ENCODE data around the gene LMF1.
"Not testable (repeated sequence)": the region's sequence is repeated elsewhere in the genome, so short reads cannot be mapped to it uniquely, and the experiment has no call there.

Gene LMF1

GRCh38 chr16:831571-832413 is 139.0 kb downstream of the LMF1 start:
- no peak for DNase-seq (ENCODE audit: low read depth in 2 of 2)

DNA sequence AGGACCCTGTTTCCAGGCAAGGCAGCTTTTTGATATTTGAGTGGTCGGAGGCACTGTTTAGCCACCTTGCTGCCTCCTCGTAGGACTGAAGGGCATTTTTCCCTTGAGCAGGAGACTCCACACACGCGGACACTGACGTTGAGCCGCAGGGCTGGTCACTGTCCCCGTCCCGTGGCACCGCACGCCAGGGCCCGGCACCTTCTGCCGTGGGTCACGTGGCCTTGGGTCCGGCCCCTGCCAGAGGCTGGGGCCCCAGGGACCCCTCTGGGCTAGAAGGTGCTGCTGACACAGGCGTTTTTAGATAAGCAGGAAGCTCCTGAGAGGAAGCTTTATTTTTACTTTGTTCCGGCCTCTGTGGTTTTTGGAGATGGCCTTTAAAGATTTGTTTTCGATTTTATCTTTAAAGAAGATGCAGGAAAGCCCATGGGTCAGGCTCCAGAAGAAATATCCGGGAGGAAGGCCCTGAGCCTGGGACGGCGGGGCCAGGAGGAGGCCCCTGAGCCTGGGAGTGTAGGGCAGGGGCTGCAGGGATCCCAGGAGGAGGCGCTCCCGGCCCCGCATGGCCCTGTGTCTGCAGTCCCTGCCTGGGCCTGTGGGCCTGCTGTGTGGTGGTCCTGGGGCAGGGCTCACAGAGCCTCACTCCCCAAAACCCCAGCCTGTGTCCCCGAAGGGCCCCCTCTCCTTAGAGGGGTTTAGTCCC is 139.8 kb downstream of the LMF1 start:
- DNase-seq (ENCODE audit: low read depth in 2 of 2) = no peak

- DNase-seq (ENCODE audit: low read depth in 2 of 2) = no peak
These were observed 140.5 kb downstream of the LMF1 start for GRCh38 chr16:830107-830870.

DNA sequence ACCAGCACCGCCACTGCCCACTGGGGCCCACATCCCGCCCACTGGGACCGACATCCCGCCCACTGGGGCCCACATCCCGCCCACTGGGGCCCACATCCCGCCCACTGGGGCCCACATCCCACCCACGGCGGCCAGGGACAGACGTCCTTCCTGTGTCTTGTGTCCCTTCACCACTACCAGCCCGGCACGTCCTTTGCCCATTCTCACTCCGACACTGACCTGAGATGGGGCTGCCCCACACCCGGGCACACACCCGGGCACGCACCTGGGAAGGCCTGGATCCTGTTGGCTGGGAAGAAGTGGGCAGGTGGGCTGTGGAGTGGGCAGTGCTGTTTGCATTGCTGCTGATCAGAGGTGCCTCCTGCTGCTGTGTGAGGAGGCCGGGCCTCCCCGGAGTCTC is 141.9 kb downstream of the LMF1 start:
- no peak for DNase-seq (ENCODE audit: low read depth in 2 of 2)

DNA sequence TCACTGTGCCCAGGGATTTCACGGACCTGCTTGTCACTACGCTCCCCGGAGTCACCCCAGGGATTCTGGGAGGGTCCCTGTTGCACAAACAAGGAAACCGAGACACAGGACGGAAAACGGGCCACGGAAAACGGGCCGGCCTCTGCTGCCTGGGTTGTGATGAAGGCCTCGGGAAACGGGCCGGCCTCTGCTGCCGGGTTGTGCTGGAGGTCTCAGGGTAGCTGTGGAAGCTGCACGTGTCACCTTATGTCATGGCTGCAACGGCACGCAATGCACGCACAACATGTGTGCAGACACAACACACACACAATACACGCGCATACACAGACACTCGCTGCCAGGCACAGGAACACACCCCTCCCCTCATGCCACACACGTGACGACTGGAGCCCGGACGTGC is 143.3 kb downstream of the LMF1 start:
- DNase-seq (ENCODE audit: low read depth in 2 of 2) = no peak

- no peak for DNase-seq (ENCODE audit: low read depth in 2 of 2)
These were observed 145.3 kb downstream of the LMF1 start for GRCh38 chr16:825341-826061.

DNA sequence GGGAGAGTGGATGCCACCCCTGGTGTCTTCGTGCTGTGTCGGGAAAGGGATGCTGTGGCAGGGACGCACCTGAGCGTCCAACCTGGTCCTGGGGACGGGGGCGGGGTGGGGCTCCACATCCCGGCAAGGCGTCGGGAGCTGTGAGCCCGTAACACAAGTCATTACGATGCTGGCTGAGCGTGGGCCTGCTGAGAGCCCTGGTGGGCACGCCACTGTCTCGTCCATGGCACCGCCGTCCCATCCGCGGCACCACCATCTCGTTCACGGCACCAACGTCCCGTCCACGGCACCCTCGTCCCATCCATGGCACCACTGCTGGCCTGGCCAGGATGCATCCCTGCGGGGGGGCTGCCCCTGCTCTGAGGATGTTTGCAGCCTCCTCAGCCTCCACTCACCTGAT is 146.2 kb downstream of the LMF1 start:
- DNase-seq (ENCODE audit: low read depth in 2 of 2) = no peak

DNA sequence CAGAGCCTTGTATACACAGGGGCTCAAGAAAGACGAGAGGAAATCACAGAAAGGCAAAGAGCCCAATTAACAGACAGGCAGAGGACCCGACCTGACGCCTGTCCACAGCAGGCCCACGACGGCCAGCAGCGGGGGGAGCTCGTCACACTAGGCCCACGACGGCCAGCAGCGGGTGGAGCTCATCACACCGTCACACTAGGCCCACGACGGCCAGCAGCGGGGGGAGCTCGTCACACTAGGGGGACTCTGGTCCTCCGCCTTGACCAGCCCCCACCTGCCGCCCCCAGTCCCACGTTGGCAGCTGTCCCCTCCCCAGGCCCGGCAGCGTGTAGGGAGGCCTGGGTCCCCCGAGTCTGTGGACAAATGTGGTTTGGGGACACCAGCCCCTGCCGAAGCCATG is 146.6 kb downstream of the LMF1 start:
- no peak for DNase-seq (ENCODE audit: low read depth in 2 of 2)

GRCh38 chr16:822909-823297 is 147.9 kb downstream of the LMF1 start:
- no peak for DNase-seq (ENCODE audit: low read depth in 2 of 2)

GRCh38 chr16:822174-822908 is 148.4 kb downstream of the LMF1 start:
- DNase-seq (ENCODE audit: low read depth in 2 of 2) = no peak

GRCh38 chr16:821751-822150 is 149.0 kb downstream of the LMF1 start:
- no peak for DNase-seq (ENCODE audit: low read depth in 2 of 2)

DNA sequence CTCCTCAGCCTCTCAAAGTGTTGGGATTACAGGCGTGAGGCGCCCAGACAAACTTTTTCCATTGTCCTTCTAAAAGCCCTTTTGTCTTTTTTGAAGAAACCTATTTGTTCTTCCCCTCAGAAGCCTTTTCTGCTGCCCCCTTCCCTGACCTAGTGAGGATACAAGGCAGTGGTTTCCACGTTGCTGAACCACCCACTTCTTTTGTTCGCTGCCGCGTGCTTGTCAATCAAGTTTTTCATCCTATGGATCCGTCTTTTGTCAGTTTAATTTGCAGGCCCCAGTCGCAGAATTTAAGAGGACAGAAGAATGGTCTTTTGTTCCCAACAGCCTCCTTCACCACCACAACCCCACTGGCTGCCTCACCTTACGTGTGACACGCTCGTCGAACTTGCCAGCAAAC is 150.0 kb downstream of the LMF1 start:
- DNase-seq (ENCODE audit: low read depth in 2 of 2) = no peak

DNA sequence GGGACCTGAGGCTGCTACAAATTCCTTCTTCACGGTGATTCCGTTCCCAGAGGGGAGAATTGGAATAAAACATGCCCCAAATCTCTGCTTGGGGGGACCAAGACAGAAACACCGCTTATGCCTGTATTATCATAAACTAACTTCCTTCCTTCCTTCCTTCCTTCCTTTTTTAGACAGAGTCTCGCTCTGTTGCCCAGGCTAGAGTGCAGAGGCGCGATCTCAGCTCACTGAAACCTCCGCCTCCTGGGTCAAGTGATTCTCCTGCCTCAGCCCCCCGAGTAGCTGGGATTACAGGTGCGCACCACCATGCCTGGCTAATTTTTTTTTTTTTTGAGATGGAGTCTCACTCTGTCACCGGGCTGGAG is 150.8 kb downstream of the LMF1 start:
- DNase-seq (ENCODE audit: low read depth in 2 of 2) = not testable (repeated sequence)

DNA sequence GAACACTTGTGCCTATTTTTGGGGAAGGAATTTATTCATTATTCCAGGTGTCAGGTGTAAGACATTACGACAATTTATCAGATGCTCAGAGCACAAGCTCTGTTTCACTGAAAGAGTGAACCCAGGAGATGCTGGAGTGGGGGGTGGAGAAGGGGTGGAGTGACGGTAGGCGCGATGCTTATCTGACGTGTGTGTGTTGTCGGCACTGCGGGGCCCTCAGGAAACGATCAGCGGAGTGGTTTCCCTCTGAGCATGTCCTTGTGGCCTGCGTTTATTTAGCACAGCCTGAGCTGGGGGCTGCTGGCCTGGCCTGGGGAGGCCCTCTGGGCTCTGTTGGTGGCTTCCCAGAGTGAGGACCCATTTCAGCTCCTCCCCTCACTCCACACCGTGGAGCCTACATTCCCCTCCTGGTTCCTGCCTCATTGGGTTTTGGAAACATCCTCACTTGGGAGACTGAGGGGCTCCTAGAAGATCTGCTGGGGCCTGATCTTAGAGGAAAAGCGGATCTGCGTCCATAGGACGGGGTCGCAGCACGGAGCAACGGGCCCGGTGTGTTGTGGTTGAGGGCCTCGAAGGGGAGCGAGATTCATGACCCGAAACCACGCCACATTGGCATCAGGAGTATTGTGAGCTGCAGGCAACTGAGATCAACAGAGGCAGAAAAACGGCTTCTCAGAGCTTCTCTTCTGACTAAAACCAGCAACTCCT is 151.3 kb downstream of the LMF1 start:
- no peak for DNase-seq (ENCODE audit: low read depth in 2 of 2)

GRCh38 chr16:818592-818991 is 152.2 kb downstream of the LMF1 start:
- DNase-seq (ENCODE audit: low read depth in 2 of 2) = no peak

DNA sequence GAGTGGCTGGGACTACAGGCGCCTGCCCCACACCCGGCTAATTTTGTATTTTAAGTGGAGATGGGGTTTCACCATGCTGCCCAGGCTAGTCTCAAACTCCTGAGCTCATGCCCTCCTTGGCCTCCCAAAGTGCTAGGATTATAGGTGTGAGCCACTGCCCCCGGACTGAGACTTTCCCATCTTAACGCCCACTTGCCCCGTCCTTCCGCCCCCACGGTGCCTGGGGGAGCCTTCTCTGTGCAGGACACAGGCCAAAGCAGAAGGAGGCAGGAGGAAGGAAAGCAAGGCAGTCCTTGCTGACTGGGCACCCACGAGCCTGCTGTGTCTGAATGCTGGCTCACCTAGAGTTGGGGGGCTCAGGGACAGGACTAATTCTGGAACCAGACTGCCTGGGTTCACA is 152.7 kb downstream of the LMF1 start:
- no peak for DNase-seq (ENCODE audit: low read depth in 2 of 2)

DNA sequence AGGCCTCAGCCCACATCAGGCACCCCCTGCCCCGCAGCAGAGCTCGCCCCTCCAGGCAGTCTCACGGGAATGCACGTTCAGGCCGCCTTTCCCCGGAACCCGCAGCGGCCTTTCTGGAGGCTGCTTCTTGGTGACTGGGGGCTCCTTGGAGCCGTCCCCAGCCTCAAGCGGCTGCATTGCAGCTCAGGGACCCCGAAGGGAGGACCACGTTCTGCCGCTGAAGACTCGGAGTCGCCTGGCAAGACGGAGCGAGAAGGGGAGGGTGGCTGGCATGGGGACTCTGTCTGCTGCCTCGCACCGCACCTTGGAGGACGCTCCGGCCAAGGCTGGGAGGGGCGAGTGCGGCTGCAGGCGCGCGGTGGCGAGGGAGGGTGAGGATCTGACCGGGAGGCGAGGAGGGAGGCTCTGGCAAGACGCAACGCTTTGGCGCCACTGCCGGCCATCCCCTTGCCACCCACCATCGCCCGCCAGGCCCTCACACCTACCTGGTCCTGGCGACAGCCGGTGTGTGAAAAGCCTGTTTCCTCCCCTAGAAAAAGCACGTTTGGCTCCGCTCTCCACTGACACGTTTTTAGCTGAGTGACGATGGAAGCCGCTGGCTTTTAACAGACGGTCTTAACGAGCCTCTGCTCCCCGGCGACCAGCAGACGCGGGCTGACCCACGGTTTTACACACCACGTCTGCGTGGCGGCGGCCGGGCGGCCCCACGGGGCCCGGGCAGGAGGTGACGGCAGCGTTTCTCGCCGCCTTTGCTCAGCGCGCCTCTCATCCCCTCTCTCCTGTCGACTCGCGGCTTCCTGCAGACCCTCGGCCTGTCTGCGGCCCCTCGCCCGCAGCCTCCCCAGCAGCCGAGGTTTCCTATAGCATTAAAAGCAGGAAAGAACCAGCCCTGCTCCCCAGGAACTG is 153.5 kb downstream of the LMF1 start:
- DNase-seq (ENCODE audit: low read depth in 2 of 2) = no peak

DNA sequence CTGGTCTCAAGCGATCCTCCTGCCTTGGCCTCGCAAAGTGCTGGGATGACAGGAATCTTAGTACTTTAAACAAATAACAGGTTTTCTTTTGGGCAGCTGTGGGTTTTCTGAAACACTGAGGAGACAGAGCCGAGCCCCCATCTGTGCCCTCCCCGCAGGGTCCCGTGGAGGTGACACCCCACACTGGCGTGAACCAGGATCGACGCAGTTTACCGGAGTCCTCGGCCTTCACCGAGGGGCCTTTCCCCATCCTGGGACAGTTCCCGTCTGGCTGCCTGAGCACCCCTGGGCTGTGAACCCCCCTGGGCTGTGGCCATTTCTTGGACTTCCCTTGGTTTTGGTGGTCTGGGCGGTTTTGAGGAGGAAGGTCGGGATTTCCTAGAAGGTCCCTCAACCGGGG is 154.9 kb downstream of the LMF1 start:
- no peak for DNase-seq (ENCODE audit: low read depth in 2 of 2)

- no peak for DNase-seq (ENCODE audit: low read depth in 2 of 2)
These were observed 155.8 kb downstream of the LMF1 start for GRCh38 chr16:814974-815373.

Measured in stimulated activated CD4-positive, alpha-beta T cell treated with anti-CD3 and anti-CD28 coated beads, Interleukin-15, amount 100 ng/mL, for 48 hours (primary cell).